ENCODE data around the gene P2RY6. TPM values are rescaled to one million over a fixed set of nuclear protein-coding genes. Genes with fewer than 3 reads are reported as not detected.

The P2RY6 gene
- total RNA-seq, 1 experiment from 2014 or later, result not detected

GRCh38 chr11:73237471-73238290, 34.5 kb upstream of the P2RY6 start:
- no peak for TF ChIP-seq CTCF (conservative IDR thresholded peaks at IDR 0.05)
- Mint-ChIP-seq H3K36me3 (ENCODE audit: insufficient read depth in 1 of 3, low read depth in 3 of 3) (no peaks in the 10 kb centered on the region; a peak in 1 of 7 replicates), H3K27me3 (ENCODE audit: low read depth) (peaks cover 4% of the 10 kb centered on the region), H3K27ac (no peak overlapping the region), H3K4me3 (no peak overlapping the region; a peak in 1 of 5 replicates), H3K9me3 (no peaks in the 10 kb centered on the region), H3K4me1 (peaks cover 7 to 11% of the 10 kb centered on the region in 2 experiments)
- Histone ChIP-seq H3K79me2 (ENCODE audit: insufficient read depth, low read length) (no peaks in the 10 kb centered on the region), H4K8ac (replicated peaks; ENCODE audit: insufficient read length, low read depth, low read length) (no peak overlapping the region), H3K79me1 (ENCODE audit: insufficient read depth, low read depth, low read length, poor library complexity, severe bottlenecking) (no peaks in the 10 kb centered on the region), H3K9me3 (ENCODE audit: control insufficient read depth, low read depth, low read length) (no peaks in the 10 kb centered on the region), H3K56ac (ENCODE audit: insufficient read length, low read depth, low read length) (no peak overlapping the region), H3K4ac (ENCODE audit: low read depth, low read length) (no peak overlapping the region), H3K4me2 (ENCODE audit: insufficient read depth, insufficient read length, low read length) (no peak overlapping the region), H3K27ac (ENCODE audit: insufficient read length, low read depth, low read length) (no peak overlapping the region), H3K18ac (ENCODE audit: insufficient read length, low read depth, low read length) (no peak overlapping the region), H2AFZ (ENCODE audit: low read length) (no peak overlapping the region), H2BK5ac (ENCODE audit: insufficient read length, low read length) (no peak overlapping the region), H3K23ac (ENCODE audit: insufficient read length, low read depth, low read length) (no peak overlapping the region), H2BK12ac (ENCODE audit: insufficient read length, low read depth, low read length) (no peak overlapping the region), H2BK15ac (ENCODE audit: low read depth, low read length) (no peak overlapping the region), H3K27me3 (ENCODE audit: insufficient read depth, low read length) (no peaks in the 10 kb centered on the region; the same call in 1 of the 2 replicates), H2BK120ac (ENCODE audit: low read depth, low read length, poor library complexity, severe bottlenecking) (no peak overlapping the region), H3K4me1 (ENCODE audit: insufficient read depth, low read length) (no peaks in the 10 kb centered on the region), H4K5ac (ENCODE audit: insufficient read length, low read depth, low read length) (no peak overlapping the region), H3T11ph (ENCODE audit: low read length) (no peak overlapping the region), H3K9ac (ENCODE audit: extremely low read depth, insufficient read length, low read length) (no peak overlapping the region), H3K14ac (ENCODE audit: insufficient read depth, low read length) (no peak overlapping the region), H2BK20ac (ENCODE audit: low read depth, low read length, poor library complexity, severe bottlenecking) (no peak overlapping the region), H4K20me1 (ENCODE audit: control insufficient read depth, insufficient read depth, insufficient read length) (no peaks in the 10 kb centered on the region), H3K23me2 (ENCODE audit: insufficient read length, low read depth, low read length, poor library complexity, severe bottlenecking) (no peaks in the 10 kb centered on the region), H2AK5ac (ENCODE audit: insufficient read length, low read length) (no peak overlapping the region), H4K91ac (ENCODE audit: insufficient read length, low read depth, low read length) (no peak overlapping the region)
- DNase-seq, result peak; percentile 23
- WGBS (ENCODE audit: extremely low coverage, insufficient read length, low lambda C conversion rate), result no CpG with 5 or more reads among the region's 10 CpGs

All from H9 (cell line).